Activated CD8-positive, alpha-beta T cell treated with anti-CD3 and anti-CD28 coated beads for 36 hours (primary cell): ENCODE data around the gene TMEM45B. TPM values are rescaled to one million over a fixed set of nuclear protein-coding genes. Genes with fewer than 3 reads are reported as not detected.

Experiments used
- ATAC-seq: fragments of 200-7000 bp; cut with Tn5 transposase; one replicate; pipeline ENCODE4 v1.10.0; 2021; ENCODE audit warnings: mild to moderate bottlenecking, moderate library complexity
- CTCF ChIA-PET: fragments of 350-600 bp; sonication (Branson Sonifier 250); formaldehyde crosslinking; loops from one replicate; lab custom pipeline; 2021; ENCODE audit warnings: antibody characterized with exemption; lab: Charles Lee
- POLR2A ChIA-PET: fragments of 350-600 bp; sonication (Branson Sonifier 250); formaldehyde crosslinking; loops from one replicate; lab custom pipeline; 2021; ENCODE audit warnings: antibody characterized with exemption; lab: Charles Lee
- DNase-seq: peaks from one replicate; pipeline ENCODE4 v3.0.0-alpha.2; 2020
- H3K27ac Mint-ChIP-seq: one replicate; pipeline ENCODE4 v1.8.0; 2021; ENCODE audit warnings: mild to moderate bottlenecking, mixed read lengths
- H3K27me3 Mint-ChIP-seq: one replicate; pipeline ENCODE4 v1.8.0; 2021; ENCODE audit warnings: mixed read lengths
- H3K36me3 Mint-ChIP-seq: one replicate; pipeline ENCODE4 v1.8.0; 2021; ENCODE audit warnings: low read depth, mixed read lengths
- H3K4me1 Mint-ChIP-seq: one replicate; pipeline ENCODE4 v1.8.0; 2021; ENCODE audit warnings: low read depth, mixed read lengths
- H3K4me3 Mint-ChIP-seq: one replicate; pipeline ENCODE4 v1.8.0; 2021; ENCODE audit warnings: mild to moderate bottlenecking, moderate library complexity, mixed read lengths
- H3K9me3 Mint-ChIP-seq: one replicate; pipeline ENCODE4 v1.8.0; 2021; ENCODE audit warnings: mixed read lengths
- intact Hi-C: fragments of 100-400 bp; cut with micrococcal nuclease; formaldehyde crosslinking; loops from one replicate; pipeline ENCODE4 v1.10.0; 2022
- total RNA-seq, 2 experiments: library from RNA; stranded (reverse); gene quantifications; one replicate each; pipeline ENCODE4 v1.2.3, GENCODE V29; 2021
- TF ChIP-seq, protein P1 (sequence below): fragments of 200-600 bp; IDR thresholded peaks from one replicate; pipeline ENCODE4 v1.8.0; 2022; ENCODE audit warnings: antibody characterized with exemption, mild to moderate bottlenecking

Gene TMEM45B
- total RNA-seq, 2 experiments from 2014 or later = 0.47 to 0.49 TPM

GRCh38 chr11:129852125-129852740 is 36.6 kb downstream of the TMEM45B start:
- no peaks in the 10 kb centered on the region for H3K27me3 Mint-ChIP-seq
- ATAC-seq (no peak), DNase-seq (no peak)
- intact Hi-C loops = no loop called here
- no peaks in the 10 kb centered on the region for H3K9me3 Mint-ChIP-seq
- peaks cover 27% of the 10 kb centered on the region for H3K4me1 Mint-ChIP-seq
- H3K4me3 Mint-ChIP-seq = no peak overlapping the region
- H3K27ac Mint-ChIP-seq = no peak overlapping the region
- ChIA-PET CTCF (no interaction called here), POLR2A (no interaction called here)
- H3K36me3 Mint-ChIP-seq = no peaks in the 10 kb centered on the region
- TF ChIP-seq, protein P1, sequence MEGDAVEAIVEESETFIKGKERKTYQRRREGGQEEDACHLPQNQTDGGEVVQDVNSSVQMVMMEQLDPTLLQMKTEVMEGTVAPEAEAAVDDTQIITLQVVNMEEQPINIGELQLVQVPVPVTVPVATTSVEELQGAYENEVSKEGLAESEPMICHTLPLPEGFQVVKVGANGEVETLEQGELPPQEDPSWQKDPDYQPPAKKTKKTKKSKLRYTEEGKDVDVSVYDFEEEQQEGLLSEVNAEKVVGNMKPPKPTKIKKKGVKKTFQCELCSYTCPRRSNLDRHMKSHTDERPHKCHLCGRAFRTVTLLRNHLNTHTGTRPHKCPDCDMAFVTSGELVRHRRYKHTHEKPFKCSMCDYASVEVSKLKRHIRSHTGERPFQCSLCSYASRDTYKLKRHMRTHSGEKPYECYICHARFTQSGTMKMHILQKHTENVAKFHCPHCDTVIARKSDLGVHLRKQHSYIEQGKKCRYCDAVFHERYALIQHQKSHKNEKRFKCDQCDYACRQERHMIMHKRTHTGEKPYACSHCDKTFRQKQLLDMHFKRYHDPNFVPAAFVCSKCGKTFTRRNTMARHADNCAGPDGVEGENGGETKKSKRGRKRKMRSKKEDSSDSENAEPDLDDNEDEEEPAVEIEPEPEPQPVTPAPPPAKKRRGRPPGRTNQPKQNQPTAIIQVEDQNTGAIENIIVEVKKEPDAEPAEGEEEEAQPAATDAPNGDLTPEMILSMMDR = no peak

- Mint-ChIP-seq H3K27ac (peak overlapping the region; percentile 82), H3K4me1 (peaks cover 27% of the 10 kb centered on the region), H3K9me3 (no peaks in the 10 kb centered on the region), H3K36me3 (peaks cover 2% of the 10 kb centered on the region), H3K4me3 (no peak overlapping the region), H3K27me3 (no peaks in the 10 kb centered on the region)
- peak; percentile 74 for DNase-seq
- TF ChIP-seq, protein P1 = no peak
- POLR2A ChIA-PET = interaction anchor here (0.6 kb wide), 1 partner anchor 50 kb away, joined by 3 read pairs; no protein-coding TSS in a partner anchor
- CTCF ChIA-PET = no interaction called here
- intact Hi-C loops = no loop called here
- peak; percentile 91 for ATAC-seq
Observed at GRCh38 chr11:129853518-129854231, 38.0 kb downstream of the TMEM45B start.

DNA sequence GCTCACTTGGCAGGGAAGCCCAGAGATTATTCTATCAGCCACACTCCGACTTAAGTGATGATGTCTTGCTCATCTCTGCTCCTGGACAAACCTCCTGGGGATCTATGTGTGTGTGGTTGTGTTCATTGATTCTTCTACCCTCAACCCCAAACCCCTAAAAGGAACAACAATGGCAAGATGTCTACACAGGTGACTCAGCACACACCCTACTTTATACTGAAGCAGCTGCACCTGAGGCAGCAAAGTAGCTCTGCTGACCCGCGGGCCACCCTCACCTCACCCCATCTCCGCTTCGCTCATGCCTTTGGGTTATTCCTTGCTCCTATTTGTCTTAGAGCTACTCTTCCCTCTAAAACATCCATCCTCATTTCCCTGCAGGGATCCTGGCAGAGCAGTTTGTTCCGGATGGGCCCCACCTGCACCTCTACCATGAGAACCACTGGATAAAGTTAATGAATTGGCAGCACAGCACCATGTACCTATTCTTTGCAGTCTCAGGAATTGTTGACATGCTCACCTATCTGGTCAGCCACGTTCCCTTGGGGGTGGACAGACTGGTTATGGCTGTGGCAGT is 38.7 kb downstream of the TMEM45B start:
- intact Hi-C loops = no loop called here
- DNase-seq = no peak
- peaks cover 2% of the 10 kb centered on the region for H3K36me3 Mint-ChIP-seq
- no peaks in the 10 kb centered on the region for H3K27me3 Mint-ChIP-seq
- H3K4me3 Mint-ChIP-seq = no peak overlapping the region
- ChIA-PET CTCF (no interaction called here), POLR2A (no interaction called here)
- H3K9me3 Mint-ChIP-seq = no peaks in the 10 kb centered on the region
- H3K4me1 Mint-ChIP-seq = peaks cover 29% of the 10 kb centered on the region
- ATAC-seq = peak; percentile 10
- H3K27ac Mint-ChIP-seq = peak overlapping the region; percentile 82
- TF ChIP-seq, protein P1 = no peak

- POLR2A ChIA-PET = no interaction called here
- H3K9me3 Mint-ChIP-seq = no peaks in the 10 kb centered on the region
- intact Hi-C loops = no loop called here
- H3K4me3 Mint-ChIP-seq = no peak overlapping the region
- CTCF ChIA-PET = no interaction called here
- peaks cover 7% of the 10 kb centered on the region for H3K36me3 Mint-ChIP-seq
- TF ChIP-seq, protein P1 = no peak
- ATAC-seq = no peak
- H3K27me3 Mint-ChIP-seq = no peaks in the 10 kb centered on the region
- H3K27ac Mint-ChIP-seq = no peak overlapping the region
- no peak for DNase-seq
- H3K4me1 Mint-ChIP-seq = peaks cover 33% of the 10 kb centered on the region
Observed at GRCh38 chr11:129855086-129855485, 39.4 kb downstream of the TMEM45B start.

DNA sequence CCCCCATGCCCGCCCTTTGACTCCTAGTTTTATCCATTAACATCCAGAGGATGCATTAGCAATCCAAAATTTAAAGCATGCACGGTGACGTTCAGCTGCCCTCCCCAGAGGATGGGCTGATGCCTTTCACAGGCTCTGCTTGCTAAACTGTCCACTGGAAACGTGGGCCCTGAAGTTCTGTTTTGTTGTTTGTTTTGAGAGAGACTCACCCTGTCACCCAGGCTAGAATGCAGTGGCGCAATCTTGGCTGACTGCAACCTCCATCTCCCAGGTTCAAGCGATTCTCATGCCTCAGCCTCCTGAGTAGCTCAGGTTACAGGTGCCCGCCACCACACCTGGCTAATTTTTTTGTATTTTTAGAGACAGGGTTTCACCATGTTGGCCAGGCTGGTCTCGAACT is 40.4 kb downstream of the TMEM45B start:
- CTCF ChIA-PET = interaction anchor here (1.1 kb wide), 1 partner anchor 276 kb away, joined by 3 read pairs; no protein-coding TSS in a partner anchor

More for the DNA sequence above, 40.4 kb downstream of the TMEM45B start:
- intact Hi-C loops = no loop called here
- ATAC-seq (no peak), DNase-seq (no peak)
- POLR2A ChIA-PET = no interaction called here
- Mint-ChIP-seq H3K4me3 (no peak overlapping the region), H3K36me3 (peaks cover 10% of the 10 kb centered on the region), H3K27ac (no peak overlapping the region), H3K9me3 (no peaks in the 10 kb centered on the region), H3K27me3 (no peaks in the 10 kb centered on the region), H3K4me1 (peaks cover 35% of the 10 kb centered on the region)
- TF ChIP-seq, protein P1 = no peak
